Upper lobe of left lung (tissue), 4 donors: ENCODE data around the gene NEURL4.

Source experiments
- POLR2A ChIP-seq, 4 donors: fragments of 450-650 bp; IDR thresholded peaks; one replicate each; pipeline ENCODE4 v1.5.1; 2016 to 2017; ENCODE audit warnings: antibody characterized with exemption in 4 of 4, mild to moderate bottlenecking in 2 of 4
- TF ChIP-seq, protein P1 (sequence below), 6 experiments: fragments of 450-650 bp in 4 of 6; fragments of 200-600 bp in 2 of 6; sonication (generic) in 2 of 6; IDR thresholded peaks; one replicate each; pipeline ENCODE4 v1.5.1; 2016 to 2019; ENCODE audit warnings: antibody characterized with exemption in 6 of 6

DNA sequence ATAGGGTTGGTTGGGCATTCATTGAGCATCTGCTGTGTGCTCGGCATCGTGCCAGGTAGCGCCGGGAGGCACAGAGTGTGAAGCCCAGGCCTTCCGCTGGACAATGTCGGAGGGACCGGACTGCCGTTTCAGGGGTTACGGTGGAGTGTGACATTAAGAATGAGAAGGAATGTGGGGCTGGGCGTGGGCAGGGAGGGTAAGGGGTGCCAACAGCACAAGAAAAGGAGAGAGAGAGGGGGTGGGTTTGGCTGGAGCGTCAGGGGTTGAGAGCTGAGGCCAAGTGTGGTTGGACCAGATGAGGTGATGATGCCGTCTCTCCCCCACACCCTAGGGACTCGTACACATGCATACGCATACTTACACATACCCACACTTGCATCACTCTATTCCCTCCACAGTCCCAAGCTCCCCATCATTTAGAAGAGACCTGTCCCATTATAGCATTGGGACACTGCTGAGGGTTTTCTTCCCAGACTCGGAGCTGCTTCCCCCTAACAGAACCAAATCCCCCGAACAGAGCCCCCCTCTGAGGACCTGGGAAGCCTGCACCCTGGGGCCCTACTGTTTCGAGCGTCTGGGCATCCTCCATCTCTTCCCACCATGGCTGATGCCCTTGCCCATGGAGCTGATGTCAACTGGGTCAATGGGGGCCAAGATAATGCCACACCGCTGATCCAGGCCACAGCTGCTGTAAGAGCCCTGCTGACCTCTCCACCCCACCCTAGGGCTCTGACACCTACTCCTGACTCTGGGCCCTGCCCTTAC, 19.5 kb upstream of the NEURL4 start:
- TF ChIP-seq POLR2A (IDR thresholded peaks at IDR 0.05): no peak
- TF ChIP-seq, protein P1, sequence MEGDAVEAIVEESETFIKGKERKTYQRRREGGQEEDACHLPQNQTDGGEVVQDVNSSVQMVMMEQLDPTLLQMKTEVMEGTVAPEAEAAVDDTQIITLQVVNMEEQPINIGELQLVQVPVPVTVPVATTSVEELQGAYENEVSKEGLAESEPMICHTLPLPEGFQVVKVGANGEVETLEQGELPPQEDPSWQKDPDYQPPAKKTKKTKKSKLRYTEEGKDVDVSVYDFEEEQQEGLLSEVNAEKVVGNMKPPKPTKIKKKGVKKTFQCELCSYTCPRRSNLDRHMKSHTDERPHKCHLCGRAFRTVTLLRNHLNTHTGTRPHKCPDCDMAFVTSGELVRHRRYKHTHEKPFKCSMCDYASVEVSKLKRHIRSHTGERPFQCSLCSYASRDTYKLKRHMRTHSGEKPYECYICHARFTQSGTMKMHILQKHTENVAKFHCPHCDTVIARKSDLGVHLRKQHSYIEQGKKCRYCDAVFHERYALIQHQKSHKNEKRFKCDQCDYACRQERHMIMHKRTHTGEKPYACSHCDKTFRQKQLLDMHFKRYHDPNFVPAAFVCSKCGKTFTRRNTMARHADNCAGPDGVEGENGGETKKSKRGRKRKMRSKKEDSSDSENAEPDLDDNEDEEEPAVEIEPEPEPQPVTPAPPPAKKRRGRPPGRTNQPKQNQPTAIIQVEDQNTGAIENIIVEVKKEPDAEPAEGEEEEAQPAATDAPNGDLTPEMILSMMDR (IDR thresholded peaks at IDR 0.05): no peak
